Measurements from ENCODE around the gene DTNB.
"Not testable (repeated sequence)": the region's sequence is repeated elsewhere in the genome, so short reads cannot be mapped to it uniquely, and the experiment has no call there.

Gene DTNB

GRCh38 chr2:25671622-25672021 lies 1.8 kb downstream of the DTNB start:
- Histone ChIP-seq H3K27ac (ENCODE audit: low read depth, low read length) (no peak overlapping the region), H2AFZ (ENCODE audit: low read depth, low read length, severe bottlenecking) (no peak overlapping the region)

GRCh38 chr2:25669520-25669919 lies 3.9 kb downstream of the DTNB start:
- H3K79me2 ChIP-seq (ENCODE audit: insufficient read depth, low read length), result peaks cover 20% of the 10 kb centered on the region; the same call in 1 of the 2 replicates
- peaks cover 4% of the 10 kb centered on the region; the same call in 1 of the 2 replicates for H3F3A ChIP-seq (ENCODE audit: insufficient read depth)
- H3K9ac ChIP-seq (ENCODE audit: low read length), result no peak overlapping the region
- no peak overlapping the region for H3K4me3 ChIP-seq (ENCODE audit: insufficient read depth, low read length, poor library complexity, severe bottlenecking)
- TF ChIP-seq EZH2phosphoT487 (conservative IDR thresholded peaks at IDR 0.05; ENCODE audit: low read length) (no peak), CTCF (IDR thresholded peaks at IDR 0.05; ENCODE audit: insufficient read depth, low read length, poor library complexity, severe bottlenecking) (no peak)
- no peak overlapping the region for H2AFZ ChIP-seq (ENCODE audit: low read depth, low read length, severe bottlenecking)
- peaks cover 20% of the 10 kb centered on the region; the same call in 1 of the 2 replicates for H4K20me1 ChIP-seq (ENCODE audit: low read depth, low read length)
- H3K27ac ChIP-seq (ENCODE audit: low read depth, low read length), result no peak overlapping the region
- H3K27me3 ChIP-seq (ENCODE audit: low read length), result no peaks in the 10 kb centered on the region
- H3K9me3 ChIP-seq (ENCODE audit: insufficient read depth, low read length), result no peaks in the 10 kb centered on the region
- no peak overlapping the region for H3K4me2 ChIP-seq (ENCODE audit: low read depth, low read length, poor library complexity, severe bottlenecking)
- H3K9me2 ChIP-seq (replicated peaks; ENCODE audit: insufficient read depth, low read length), result no peaks in the 10 kb centered on the region
- H3K36me3 ChIP-seq (ENCODE audit: low read length), result no peaks in the 10 kb centered on the region

More at GRCh38 chr2:25671622-25672021, 1.8 kb downstream of the DTNB start:
- H3F3A ChIP-seq (ENCODE audit: insufficient read depth), result peaks cover 4% of the 10 kb centered on the region; the same call in 1 of the 2 replicates
- H3K9ac ChIP-seq (ENCODE audit: low read length), result no peak overlapping the region
- no peaks in the 10 kb centered on the region for H3K9me3 ChIP-seq (ENCODE audit: insufficient read depth, low read length)
- H3K36me3 ChIP-seq (ENCODE audit: low read length), result no peaks in the 10 kb centered on the region
- H3K4me3 ChIP-seq (ENCODE audit: insufficient read depth, low read length, poor library complexity, severe bottlenecking), result no peak overlapping the region
- peaks cover 20% of the 10 kb centered on the region; the same call in 1 of the 2 replicates for H3K79me2 ChIP-seq (ENCODE audit: insufficient read depth, low read length)
- H3K9me2 ChIP-seq (replicated peaks; ENCODE audit: insufficient read depth, low read length), result no peaks in the 10 kb centered on the region
- H3K4me2 ChIP-seq (ENCODE audit: low read depth, low read length, poor library complexity, severe bottlenecking), result peak overlapping the region; percentile 62
- TF ChIP-seq EZH2phosphoT487 (conservative IDR thresholded peaks at IDR 0.05; ENCODE audit: low read length) (no peak), CTCF (IDR thresholded peaks at IDR 0.05; ENCODE audit: insufficient read depth, low read length, poor library complexity, severe bottlenecking) (no peak)
- no peaks in the 10 kb centered on the region for H3K27me3 ChIP-seq (ENCODE audit: low read length)
- H4K20me1 ChIP-seq (ENCODE audit: low read depth, low read length), result peaks cover 17% of the 10 kb centered on the region; the same call in 1 of the 2 replicates

GRCh38 chr2:25666218-25666617 lies 7.2 kb downstream of the DTNB start:
- Histone ChIP-seq H3K4me2 (ENCODE audit: low read depth, low read length, poor library complexity, severe bottlenecking) (no peak overlapping the region), H2AFZ (ENCODE audit: low read depth, low read length, severe bottlenecking) (no peak overlapping the region), H3K4me3 (ENCODE audit: insufficient read depth, low read length, poor library complexity, severe bottlenecking) (no peak overlapping the region), H3F3A (ENCODE audit: insufficient read depth) (no peaks in the 10 kb centered on the region), H3K9me3 (ENCODE audit: insufficient read depth, low read length) (no peaks in the 10 kb centered on the region), H3K9me2 (replicated peaks; ENCODE audit: insufficient read depth, low read length) (no peaks in the 10 kb centered on the region), H3K27ac (ENCODE audit: low read depth, low read length) (no peak overlapping the region), H4K20me1 (ENCODE audit: low read depth, low read length) (peaks cover 27% of the 10 kb centered on the region; the same call in 1 of the 2 replicates), H3K27me3 (ENCODE audit: low read length) (no peaks in the 10 kb centered on the region), H3K36me3 (ENCODE audit: low read length) (no peaks in the 10 kb centered on the region), H3K9ac (ENCODE audit: low read length) (no peak overlapping the region), H3K79me2 (ENCODE audit: insufficient read depth, low read length) (peaks cover 11% of the 10 kb centered on the region; the same call in 1 of the 2 replicates)
- no peak for TF ChIP-seq CTCF (IDR thresholded peaks at IDR 0.05; ENCODE audit: insufficient read depth, low read length, poor library complexity, severe bottlenecking)
- no peak for TF ChIP-seq EZH2phosphoT487 (conservative IDR thresholded peaks at IDR 0.05; ENCODE audit: low read length)

- not testable (repeated sequence) for H3K27ac ChIP-seq (ENCODE audit: low read depth, low read length); H3K27me3 ChIP-seq (ENCODE audit: low read length); H3K4me3 ChIP-seq (ENCODE audit: insufficient read depth, low read length, poor library complexity, severe bottlenecking); H3K79me2 ChIP-seq (ENCODE audit: insufficient read depth, low read length); H3K9ac ChIP-seq (ENCODE audit: low read length); H3K4me2 ChIP-seq (ENCODE audit: low read depth, low read length, poor library complexity, severe bottlenecking); H3K9me2 ChIP-seq (replicated peaks; ENCODE audit: insufficient read depth, low read length); H2AFZ ChIP-seq (ENCODE audit: low read depth, low read length, severe bottlenecking); H3K36me3 ChIP-seq (ENCODE audit: low read length); H3K9me3 ChIP-seq (ENCODE audit: insufficient read depth, low read length); H3F3A ChIP-seq (ENCODE audit: insufficient read depth)
- H4K20me1 ChIP-seq (ENCODE audit: low read depth, low read length), result peaks cover 31% of the 10 kb centered on the region; the same call in 1 of the 2 replicates
These were observed 7.9 kb downstream of the DTNB start for GRCh38 chr2:25665429-25665828.
